NB4 (cell line): ENCODE results near the gene ASB8.

ENCODE experiments used
- DNase-seq: peaks from one replicate; pipeline ENCODE4 v3.0.0; 2010; ENCODE audit warnings: low read depth
- H3K4me3 ChIP-seq: one replicate; pipeline ENCODE4 v1.5.1; 2011; ENCODE audit warnings: mild to moderate bottlenecking, low read depth, low read length, moderate library complexity
- CTCF ChIP-seq: IDR thresholded peaks from one replicate; pipeline ENCODE4 v1.5.1; 2012; ENCODE audit warnings: low read depth, low read length
- MAX ChIP-seq: IDR thresholded peaks from 2 replicates; pipeline ENCODE4 v1.6.1; 2011; ENCODE audit warnings: low read depth, low read length
- MYC ChIP-seq: IDR thresholded peaks from 2 replicates; pipeline ENCODE4 v1.6.1; 2011; ENCODE audit warnings: low read depth, low read length
- POLR2A ChIP-seq: IDR thresholded peaks from 2 replicates; pipeline ENCODE4 v1.6.1; 2011; ENCODE audit warnings: mild to moderate bottlenecking; ENCODE audit not compliant: insufficient read length; ENCODE audit errors: extremely low read depth

ASB8 gene

DNA sequence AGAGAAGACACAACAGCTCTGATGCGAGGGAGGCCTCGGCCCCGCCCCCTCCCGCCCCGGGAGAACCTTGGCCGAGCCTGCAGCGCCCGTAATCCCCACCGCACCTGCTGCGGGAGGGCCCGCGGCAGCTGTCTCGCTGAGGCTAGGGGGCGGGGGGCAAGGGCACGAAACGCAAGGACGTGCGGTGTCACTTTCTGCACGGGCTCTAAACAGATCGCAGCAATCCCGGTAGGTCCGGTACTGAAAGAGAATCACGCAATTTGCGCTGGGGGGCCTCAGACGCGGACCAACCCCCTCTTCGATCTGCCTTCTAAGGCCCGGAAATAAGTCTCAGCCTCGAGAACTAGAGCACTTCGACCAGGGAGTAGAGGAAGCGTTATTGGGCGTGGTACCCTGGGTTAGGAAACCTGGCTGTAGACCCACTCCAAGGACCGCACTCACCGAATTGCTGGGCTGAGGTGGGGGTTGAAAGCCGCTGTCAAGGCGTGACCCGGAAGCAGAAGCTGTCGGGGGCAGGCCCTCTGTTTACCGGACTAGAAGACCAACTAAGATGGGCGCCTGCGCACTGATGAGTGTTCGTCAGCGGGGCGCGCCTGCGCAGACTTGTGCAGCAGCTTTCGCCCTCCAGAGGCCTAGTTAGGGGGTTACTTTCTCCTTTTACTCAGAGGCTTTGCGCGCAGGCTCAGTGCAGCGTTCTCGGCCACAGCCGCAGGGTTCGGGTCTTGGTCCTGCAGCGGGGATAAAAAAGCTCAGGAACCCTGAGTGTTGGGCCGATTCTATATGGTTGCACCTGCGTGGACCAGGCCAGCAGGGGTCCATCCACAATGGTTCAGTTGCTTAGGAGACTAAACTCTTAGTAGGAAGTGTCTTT, at the start of gene ASB8:
Gene ASB8, minus strand, starts transcription at position 498 of the 871 bp plus-strand sequence. CDS start 4,019 bp downstream, outside the sequence.
- H3K4me3 ChIP-seq = peak within 1 kb of the TSS; percentile 97
- DNase-seq = peak; percentile 99
- TF ChIP-seq POLR2A = peak; percentile 77
- no peak; the same call in 1 of the 2 replicates for TF ChIP-seq MAX
- peak; percentile 31 for TF ChIP-seq CTCF

DNA sequence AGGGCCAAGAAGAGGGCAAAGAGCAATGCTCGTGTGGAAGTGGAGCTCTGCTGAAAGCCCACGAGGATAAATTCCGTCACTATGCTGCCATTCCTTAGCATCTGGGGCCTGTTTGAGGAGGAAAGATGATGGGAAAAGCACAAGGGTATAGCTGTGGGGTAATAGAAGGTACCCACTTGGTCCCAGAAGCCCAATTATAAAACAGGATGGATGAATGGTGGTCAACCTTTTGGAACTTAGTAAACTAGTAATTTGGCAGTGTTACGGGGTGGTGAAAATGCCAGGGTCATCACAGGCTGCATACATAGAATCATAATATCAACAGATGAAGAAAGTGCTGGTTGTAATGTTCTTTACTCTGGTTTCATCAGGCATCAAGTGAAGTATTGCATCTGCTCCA, 45.9 kb upstream of the ASB8 start, which contains the start of gene OR10AD1:
Gene OR10AD1, minus strand, starts transcription at position 101 of the 400 bp plus-strand sequence. Its CDS starts 0 bp downstream, at position 101.
- H3K4me3 ChIP-seq = no peak within 1 kb of the TSS
- no peak for DNase-seq
- no peak for TF ChIP-seq CTCF
- no peak for TF ChIP-seq POLR2A
- no peak for TF ChIP-seq MYC
- no peak for TF ChIP-seq MAX

DNA sequence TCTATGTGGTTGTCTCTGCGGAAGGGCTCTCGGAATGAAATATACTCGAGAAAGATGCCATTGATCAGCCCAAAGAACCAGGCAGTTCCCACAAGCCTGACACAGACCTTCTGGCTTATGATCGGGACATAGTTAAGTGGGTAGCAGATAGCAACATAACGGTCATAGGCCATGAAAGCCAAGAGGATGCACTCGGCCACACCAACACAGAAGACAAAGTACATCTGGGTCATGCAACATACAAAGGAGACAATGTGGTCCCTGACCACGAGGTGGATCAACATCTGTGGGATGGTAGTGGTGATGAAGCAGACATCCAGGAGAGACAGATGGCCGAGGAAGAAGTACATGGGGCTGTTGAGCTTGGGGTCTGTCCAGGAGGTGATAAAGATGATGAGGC, 45.5 kb upstream of the ASB8 start:
- no peak overlapping the region for H3K4me3 ChIP-seq

DNA sequence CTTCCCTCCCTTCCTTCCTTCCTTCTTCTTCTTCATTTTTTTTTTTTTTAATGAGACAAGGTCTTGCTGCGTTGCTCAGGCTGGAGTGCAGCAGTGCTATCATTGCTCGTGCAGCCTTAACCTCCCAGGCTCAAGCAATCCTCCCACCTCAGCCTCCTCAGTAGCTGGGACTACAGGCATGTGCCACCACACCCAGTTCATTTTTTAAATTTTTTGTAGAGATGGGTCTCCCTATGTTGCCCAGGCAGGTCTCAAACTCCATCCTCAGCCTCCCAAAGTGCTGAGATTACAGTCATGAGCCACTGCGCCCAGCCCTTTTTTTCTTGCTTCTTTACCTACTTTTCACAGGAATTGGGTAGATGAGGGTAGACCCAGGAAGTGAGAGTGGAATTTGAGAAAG, 44.2 kb upstream of the ASB8 start:
- no peak for DNase-seq
- no peak overlapping the region for H3K4me3 ChIP-seq
- TF ChIP-seq POLR2A (no peak), MYC (no peak), MAX (no peak), CTCF (no peak)

More for the DNA sequence above, 45.5 kb upstream of the ASB8 start:
- TF ChIP-seq CTCF (no peak), POLR2A (no peak), MAX (no peak), MYC (no peak)
- no peak for DNase-seq

DNA sequence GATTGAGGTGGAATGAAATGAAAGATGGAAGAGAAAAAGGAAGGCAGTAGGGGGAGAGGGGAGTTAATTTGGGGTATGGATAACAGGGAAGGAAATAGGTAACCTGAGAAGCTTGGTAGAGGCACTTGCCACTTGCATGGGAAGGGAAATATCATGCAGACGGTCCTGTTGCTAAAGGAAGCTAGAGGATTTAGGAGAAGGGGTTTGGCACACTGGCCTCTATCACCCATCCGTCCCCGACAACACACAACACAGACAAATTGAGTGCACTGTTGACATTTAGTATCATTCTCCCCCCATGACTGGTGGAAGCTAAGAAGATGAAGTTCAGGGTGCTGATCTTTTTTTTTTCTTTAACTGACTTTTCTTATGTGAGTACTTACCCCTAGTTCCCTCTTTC, 43.8 kb upstream of the ASB8 start:
- H3K4me3 ChIP-seq = no peak overlapping the region
- no peak for TF ChIP-seq POLR2A
- TF ChIP-seq CTCF = no peak
- no peak for TF ChIP-seq MYC
- no peak for TF ChIP-seq MAX
- no peak for DNase-seq
